DOHH2 (cell line): ENCODE results near the gene KLK3.

Experiments
- EZH2phosphoT487 ChIP-seq: fragments of 200-600 bp; sonication (generic); IDR thresholded peaks from 2 replicates; pipeline ENCODE4 v1.6.1; 2017; ENCODE audit warnings: borderline replicate concordance, mild to moderate bottlenecking, antibody characterized with exemption, low read length, moderate library complexity, mixed read lengths
- TF ChIP-seq, protein P1 (sequence below): fragments of 200-600 bp; sonication (generic); IDR thresholded peaks from one replicate; pipeline ENCODE4 v1.5.1; 2014; ENCODE audit warnings: antibody characterized with exemption, mild to moderate bottlenecking, low read depth, low read length; ENCODE audit not compliant: poor library complexity, severe bottlenecking

DNA sequence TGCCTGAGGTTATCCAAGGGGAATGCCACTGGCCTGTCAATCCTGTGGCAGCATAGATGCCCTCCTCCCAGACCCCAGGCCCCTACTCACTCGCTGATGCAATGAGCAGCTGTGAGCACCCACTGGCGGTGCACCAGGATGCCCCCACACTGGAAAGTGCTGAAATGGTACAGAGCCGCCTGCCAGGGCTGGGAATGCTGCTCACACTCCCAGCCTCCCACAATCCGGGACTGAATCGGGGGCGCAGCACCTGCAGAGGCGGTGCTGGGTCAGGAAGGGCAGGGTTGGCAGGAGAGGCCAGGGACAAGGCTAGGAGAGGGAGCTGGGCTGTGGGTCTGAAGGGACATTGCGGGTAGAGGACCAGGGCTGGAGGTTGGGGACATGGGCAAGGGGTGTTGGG lies 33.1 kb upstream of the KLK3 start:
- no peak for TF ChIP-seq EZH2phosphoT487
- TF ChIP-seq, protein P1, sequence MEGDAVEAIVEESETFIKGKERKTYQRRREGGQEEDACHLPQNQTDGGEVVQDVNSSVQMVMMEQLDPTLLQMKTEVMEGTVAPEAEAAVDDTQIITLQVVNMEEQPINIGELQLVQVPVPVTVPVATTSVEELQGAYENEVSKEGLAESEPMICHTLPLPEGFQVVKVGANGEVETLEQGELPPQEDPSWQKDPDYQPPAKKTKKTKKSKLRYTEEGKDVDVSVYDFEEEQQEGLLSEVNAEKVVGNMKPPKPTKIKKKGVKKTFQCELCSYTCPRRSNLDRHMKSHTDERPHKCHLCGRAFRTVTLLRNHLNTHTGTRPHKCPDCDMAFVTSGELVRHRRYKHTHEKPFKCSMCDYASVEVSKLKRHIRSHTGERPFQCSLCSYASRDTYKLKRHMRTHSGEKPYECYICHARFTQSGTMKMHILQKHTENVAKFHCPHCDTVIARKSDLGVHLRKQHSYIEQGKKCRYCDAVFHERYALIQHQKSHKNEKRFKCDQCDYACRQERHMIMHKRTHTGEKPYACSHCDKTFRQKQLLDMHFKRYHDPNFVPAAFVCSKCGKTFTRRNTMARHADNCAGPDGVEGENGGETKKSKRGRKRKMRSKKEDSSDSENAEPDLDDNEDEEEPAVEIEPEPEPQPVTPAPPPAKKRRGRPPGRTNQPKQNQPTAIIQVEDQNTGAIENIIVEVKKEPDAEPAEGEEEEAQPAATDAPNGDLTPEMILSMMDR, result no peak
